ENCODE data around the gene ATCAY.
"Not testable (repeated sequence)": the region's sequence is repeated elsewhere in the genome, so short reads cannot be mapped to it uniquely, and the experiment has no call there.

ATCAY gene

GRCh38 chr19:3945838-3946237 lies 65.4 kb downstream of the ATCAY start:
- no peak for TF ChIP-seq CTCF (IDR thresholded peaks at IDR 0.05; ENCODE audit: extremely low read depth, insufficient read depth, missing control alignments)
- in situ Hi-C loops (cut with MboI; ENCODE audit: low pct_unique_long_range_greater_than_20kb, low sequenced_read_pairs, unreplicated experiment), result no loop called here
- DNase-seq (ENCODE audit: low spot score), result no peak

GRCh38 chr19:3947316-3947933 lies 66.9 kb downstream of the ATCAY start:
- DNase-seq (ENCODE audit: low spot score); in situ Hi-C loops (cut with MboI; ENCODE audit: low pct_unique_long_range_greater_than_20kb, low sequenced_read_pairs, unreplicated experiment): not testable (repeated sequence)

- no peak for DNase-seq (ENCODE audit: low spot score)
- in situ Hi-C loops (cut with MboI; ENCODE audit: low pct_unique_long_range_greater_than_20kb, low sequenced_read_pairs, unreplicated experiment), result no loop called here
- no peak for TF ChIP-seq CTCF (IDR thresholded peaks at IDR 0.05; ENCODE audit: extremely low read depth, insufficient read depth, missing control alignments)
Observed at GRCh38 chr19:3949294-3949693, 68.8 kb downstream of the ATCAY start.

GRCh38 chr19:3949997-3950859 lies 69.7 kb downstream of the ATCAY start:
- in situ Hi-C loops (cut with MboI; ENCODE audit: low pct_unique_long_range_greater_than_20kb, low sequenced_read_pairs, unreplicated experiment), result no loop called here
- no peak for DNase-seq (ENCODE audit: low spot score)
- no peak for TF ChIP-seq CTCF (IDR thresholded peaks at IDR 0.05; ENCODE audit: extremely low read depth, insufficient read depth, missing control alignments)

GRCh38 chr19:3950871-3951861 lies 70.7 kb downstream of the ATCAY start:
- TF ChIP-seq CTCF (IDR thresholded peaks at IDR 0.05; ENCODE audit: extremely low read depth, insufficient read depth, missing control alignments), result no peak
- in situ Hi-C loops (cut with MboI; ENCODE audit: low pct_unique_long_range_greater_than_20kb, low sequenced_read_pairs, unreplicated experiment), result no loop called here
- DNase-seq (ENCODE audit: low spot score), result no peak

GRCh38 chr19:3952755-3953276 lies 72.3 kb downstream of the ATCAY start:
- DNase-seq (ENCODE audit: low spot score); in situ Hi-C loops (cut with MboI; ENCODE audit: low pct_unique_long_range_greater_than_20kb, low sequenced_read_pairs, unreplicated experiment): not testable (repeated sequence)

GRCh38 chr19:3954107-3954506 lies 73.6 kb downstream of the ATCAY start:
- no peak for TF ChIP-seq CTCF (IDR thresholded peaks at IDR 0.05; ENCODE audit: extremely low read depth, insufficient read depth, missing control alignments)
- in situ Hi-C loops (cut with MboI; ENCODE audit: low pct_unique_long_range_greater_than_20kb, low sequenced_read_pairs, unreplicated experiment), result no loop called here
- no peak for DNase-seq (ENCODE audit: low spot score)

- DNase-seq (ENCODE audit: low spot score); in situ Hi-C loops (cut with MboI; ENCODE audit: low pct_unique_long_range_greater_than_20kb, low sequenced_read_pairs, unreplicated experiment): not testable (repeated sequence)
Observed at GRCh38 chr19:3955276-3955675, 74.8 kb downstream of the ATCAY start.

Data from GM13977 (cell line).